Measurements from ENCODE around the gene EIF1. TPM values are rescaled to one million over a fixed set of nuclear protein-coding genes. Genes with fewer than 3 reads are reported as not detected.
"Not testable (repeated sequence)": the region's sequence is repeated elsewhere in the genome, so short reads cannot be mapped to it uniquely, and the experiment has no call there.

Gene EIF1
- 1,945 and 2,169 TPM in 2 replicates for total RNA-seq (2022)
- Bru-seq, nascent RNA, result percentile 100 among the genes with signal in this experiment
- BruChase-seq, experiment 1, labeled RNA remaining after a 6-hour chase, result percentile 100 among the genes with signal in this experiment
- BruChase-seq, experiment 2, labeled RNA remaining after a 2-hour chase, result percentile 100 among the genes with signal in this experiment
- long read RNA-seq, transcript EIF1-202 (2 exons, 2,170 nt), result minor isoform, 21 of 2,018 reads
- long read RNA-seq, transcript EIF1-203 (4 exons, 2,330 nt), result major isoform, 1,871 of 2,018 reads
- long read RNA-seq, partial matches to known transcripts, result 67 of 2,018 reads
- long read RNA-seq, other reads (novel, unspliced or antisense), result 54 of 2,018 reads

DNA sequence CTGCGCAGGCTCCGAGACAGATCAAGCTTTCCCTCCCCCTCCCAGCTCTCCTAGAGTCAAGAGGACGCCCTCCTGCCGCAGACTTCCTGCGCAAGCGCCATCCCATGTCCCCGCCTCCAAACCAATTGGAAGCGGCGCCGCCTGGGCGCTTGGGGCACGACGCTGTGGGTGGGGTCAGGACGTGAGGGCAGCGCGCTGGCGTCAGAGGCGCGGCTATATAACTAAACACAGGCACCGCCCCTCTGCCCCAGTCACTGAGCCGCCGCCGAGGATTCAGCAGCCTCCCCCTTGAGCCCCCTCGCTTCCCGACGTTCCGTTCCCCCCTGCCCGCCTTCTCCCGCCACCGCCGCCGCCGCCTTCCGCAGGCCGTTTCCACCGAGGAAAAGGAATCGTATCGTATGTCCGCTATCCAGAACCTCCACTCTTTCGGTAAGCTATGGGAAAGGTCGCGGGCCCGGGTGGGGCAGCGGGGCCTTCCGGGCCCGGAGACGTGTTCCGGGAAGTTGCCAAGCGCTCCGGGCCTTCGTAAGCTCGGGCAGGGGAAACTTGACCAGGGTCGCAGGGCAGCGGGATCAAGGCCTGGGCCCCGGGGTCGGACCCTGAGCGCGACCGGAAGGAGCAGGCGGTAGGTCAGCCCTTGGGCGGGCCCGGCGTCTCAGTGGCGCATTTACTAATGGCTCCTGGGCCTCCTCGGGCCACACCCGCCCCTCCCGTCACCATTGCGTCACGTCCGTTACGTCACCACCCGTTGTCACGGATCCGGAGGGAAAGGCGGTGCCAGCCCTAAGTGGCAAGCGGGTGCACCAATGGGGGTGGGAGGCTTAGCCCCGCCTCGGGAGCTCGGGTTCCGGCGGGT lies at the start of gene EIF1:
EIF1 (plus strand) TSS at position 245 of the 856 bp plus-strand sequence; CDS start at position 399, 154 bp downstream.
- Mint-ChIP-seq H3K4me1 (ENCODE audit: insufficient read depth, unreplicated experiment) (peaks cover 6% of the 10 kb centered on the region), H3K27me3 (ENCODE audit: insufficient read depth, unreplicated experiment) (no peaks in the 10 kb centered on the region), H3K9me3 (ENCODE audit: unreplicated experiment) (no peaks in the 10 kb centered on the region), H3K27ac (ENCODE audit: low read depth, unreplicated experiment) (peak within 1 kb of the TSS; percentile 100), H3K4me3 (ENCODE audit: unreplicated experiment) (peak within 1 kb of the TSS; percentile 94), H3K36me3 (ENCODE audit: insufficient read depth, unreplicated experiment) (peaks cover 56% of the 10 kb centered on the region)
- TF ChIP-seq, protein P1, sequence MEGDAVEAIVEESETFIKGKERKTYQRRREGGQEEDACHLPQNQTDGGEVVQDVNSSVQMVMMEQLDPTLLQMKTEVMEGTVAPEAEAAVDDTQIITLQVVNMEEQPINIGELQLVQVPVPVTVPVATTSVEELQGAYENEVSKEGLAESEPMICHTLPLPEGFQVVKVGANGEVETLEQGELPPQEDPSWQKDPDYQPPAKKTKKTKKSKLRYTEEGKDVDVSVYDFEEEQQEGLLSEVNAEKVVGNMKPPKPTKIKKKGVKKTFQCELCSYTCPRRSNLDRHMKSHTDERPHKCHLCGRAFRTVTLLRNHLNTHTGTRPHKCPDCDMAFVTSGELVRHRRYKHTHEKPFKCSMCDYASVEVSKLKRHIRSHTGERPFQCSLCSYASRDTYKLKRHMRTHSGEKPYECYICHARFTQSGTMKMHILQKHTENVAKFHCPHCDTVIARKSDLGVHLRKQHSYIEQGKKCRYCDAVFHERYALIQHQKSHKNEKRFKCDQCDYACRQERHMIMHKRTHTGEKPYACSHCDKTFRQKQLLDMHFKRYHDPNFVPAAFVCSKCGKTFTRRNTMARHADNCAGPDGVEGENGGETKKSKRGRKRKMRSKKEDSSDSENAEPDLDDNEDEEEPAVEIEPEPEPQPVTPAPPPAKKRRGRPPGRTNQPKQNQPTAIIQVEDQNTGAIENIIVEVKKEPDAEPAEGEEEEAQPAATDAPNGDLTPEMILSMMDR (IDR thresholded peaks at IDR 0.05; ENCODE audit: unreplicated experiment), result no peak
- DNase-seq (ENCODE audit: unreplicated experiment), result peak; percentile 100
- POLR2A ChIA-PET, result interaction anchor here (0.5 to 5.2 kb wide), 114 partner anchors 8 to 1768 kb away, joined by 3 to 136 read pairs (median 4); partner anchors contain the start of genes ACLY, CAVIN1, CNP and DNAJC7
- CTCF ChIA-PET, result interaction anchor here (0.5 to 1.9 kb wide), 19 partner anchors 10 to 776 kb away, joined by 3 to 11 read pairs (median 3); no protein-coding TSS in a partner anchor
- intact Hi-C loops (cut with micrococcal nuclease), result loop anchor here (1.0 kb wide), 1 partner anchor 10 kb away; no protein-coding TSS in a partner anchor
- BruUV-seq (replicated peaks), result TSS peak; percentile 43

DNA sequence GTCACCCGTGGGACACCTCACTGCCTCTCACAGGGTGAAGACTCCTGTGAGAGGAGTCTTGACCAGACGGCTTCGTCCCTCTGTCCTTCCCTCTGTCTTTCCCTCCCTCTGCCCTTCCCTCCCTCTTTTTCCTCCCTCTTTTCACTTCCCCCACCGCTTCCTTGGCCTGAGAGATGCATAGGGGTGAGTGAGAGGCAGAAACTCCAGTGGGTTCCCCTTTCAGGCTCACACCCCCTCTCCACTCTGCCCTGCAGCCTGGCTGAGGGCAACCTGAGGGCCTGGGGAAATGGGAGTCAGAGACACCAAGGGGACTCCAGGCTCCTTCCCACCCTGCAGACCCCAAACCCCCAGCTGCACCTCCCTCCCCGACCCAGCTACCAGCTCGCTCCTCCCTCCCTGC lies 49.7 kb upstream of the EIF1 start:
- Mint-ChIP-seq H3K9me3 (ENCODE audit: unreplicated experiment) (no peaks in the 10 kb centered on the region), H3K27me3 (ENCODE audit: insufficient read depth, unreplicated experiment) (no peaks in the 10 kb centered on the region), H3K4me3 (ENCODE audit: unreplicated experiment) (no peak overlapping the region), H3K27ac (ENCODE audit: low read depth, unreplicated experiment) (no peak overlapping the region), H3K36me3 (ENCODE audit: insufficient read depth, unreplicated experiment) (no peaks in the 10 kb centered on the region), H3K4me1 (ENCODE audit: insufficient read depth, unreplicated experiment) (peaks cover 6% of the 10 kb centered on the region)
- TF ChIP-seq, protein P1 (IDR thresholded peaks at IDR 0.05; ENCODE audit: unreplicated experiment), result no peak
- ChIA-PET POLR2A (no interaction called here), CTCF (interaction anchor here (18.9 kb wide), 1 partner anchor 26 kb away, joined by 566 read pairs; no protein-coding TSS in a partner anchor)
- intact Hi-C loops (cut with micrococcal nuclease), result no loop called here
- no TSS peak for BruUV-seq (replicated peaks)
- no peak for DNase-seq (ENCODE audit: unreplicated experiment)

DNA sequence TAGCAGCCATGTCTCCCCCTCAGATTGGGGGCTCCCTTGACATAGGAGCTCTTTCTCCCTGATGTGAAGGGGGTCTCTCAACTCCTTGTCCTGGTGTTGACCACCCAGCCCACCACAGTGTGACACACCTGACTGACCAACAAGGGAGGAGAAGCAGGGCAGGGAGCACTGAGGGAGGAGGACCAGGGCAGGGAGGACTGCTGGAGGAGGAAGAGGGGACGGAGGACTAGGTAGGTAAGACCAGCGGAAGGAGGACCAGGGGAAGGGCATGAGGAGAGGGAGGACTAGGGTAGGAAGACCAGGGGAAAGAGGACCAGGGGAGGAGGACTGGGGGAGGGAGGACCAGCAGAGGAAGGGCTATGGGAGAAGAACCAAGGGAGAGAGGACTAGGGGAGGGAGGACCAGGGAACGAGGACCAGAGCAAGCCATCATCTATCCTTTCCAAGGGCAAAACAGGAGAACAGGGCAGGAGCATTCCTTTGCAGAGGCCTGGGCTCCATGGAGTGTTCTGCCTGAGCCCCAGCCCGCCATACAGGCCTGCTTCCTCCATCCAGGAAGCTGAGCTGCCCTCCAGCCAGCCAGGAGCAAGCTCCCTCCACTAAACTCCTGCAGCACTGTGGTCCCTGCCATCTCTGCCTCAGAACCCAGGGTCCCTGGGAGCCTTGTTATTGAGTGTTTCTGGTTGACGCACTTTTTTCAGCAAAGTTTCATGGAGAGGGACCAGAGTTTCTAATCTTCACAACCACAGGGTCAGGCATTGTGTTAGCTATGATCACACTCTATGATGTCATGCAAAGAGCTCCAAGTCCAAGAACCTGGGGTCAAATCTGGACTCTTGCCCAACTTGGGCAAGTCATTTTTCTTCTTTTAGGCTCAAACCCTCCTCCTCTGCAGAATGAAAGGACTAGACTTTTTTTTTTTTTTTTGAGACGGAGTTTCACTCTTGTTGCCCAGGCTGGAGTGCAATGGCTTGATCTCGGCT lies 48.9 kb upstream of the EIF1 start:
- ChIA-PET CTCF (interaction anchor here (0.6 to 18.9 kb wide), 3 partner anchors 25 to 59 kb away, joined by 3 to 566 read pairs (median 3); no protein-coding TSS in a partner anchor), POLR2A (interaction anchor here (1.0 to 2.3 kb wide), 3 partner anchors 9 to 55 kb away, joined by 4 to 10 read pairs (median 4); partner anchors contain the start of gene KRT17)
- no peak overlapping the region for H3K4me3 Mint-ChIP-seq (ENCODE audit: unreplicated experiment)
- intact Hi-C loops (cut with micrococcal nuclease), result no loop called here
- TF ChIP-seq, protein P1 (IDR thresholded peaks at IDR 0.05; ENCODE audit: unreplicated experiment), result no peak
- no TSS peak for BruUV-seq (replicated peaks)
- no peaks in the 10 kb centered on the region for H3K27me3 Mint-ChIP-seq (ENCODE audit: insufficient read depth, unreplicated experiment)
- H3K4me1 Mint-ChIP-seq (ENCODE audit: insufficient read depth, unreplicated experiment), result peaks cover 6% of the 10 kb centered on the region
- no peak overlapping the region for H3K27ac Mint-ChIP-seq (ENCODE audit: low read depth, unreplicated experiment)
- no peak for DNase-seq (ENCODE audit: unreplicated experiment)
- no peaks in the 10 kb centered on the region for H3K9me3 Mint-ChIP-seq (ENCODE audit: unreplicated experiment)
- no peaks in the 10 kb centered on the region for H3K36me3 Mint-ChIP-seq (ENCODE audit: insufficient read depth, unreplicated experiment)

DNA sequence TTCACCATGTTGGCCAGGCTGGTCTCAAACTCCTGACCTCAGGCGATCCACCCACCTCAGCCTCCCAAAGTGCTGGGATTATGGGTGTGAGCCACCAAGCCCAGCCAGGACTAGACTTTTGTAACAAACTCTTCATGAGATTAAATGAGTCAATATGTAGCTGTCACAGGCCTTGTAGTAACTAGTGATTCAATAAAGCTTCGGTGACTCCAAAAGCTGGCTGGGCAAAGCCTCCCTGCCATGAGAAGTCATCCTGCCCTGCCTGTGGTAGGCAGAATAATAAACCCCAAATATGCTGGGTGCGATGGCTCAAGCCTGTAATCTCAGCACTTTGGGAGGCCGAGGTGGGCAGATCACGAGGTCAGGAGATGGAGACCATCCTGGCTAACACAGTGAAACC lies 48.1 kb upstream of the EIF1 start:
- intact Hi-C loops (cut with micrococcal nuclease); BruUV-seq (replicated peaks); DNase-seq (ENCODE audit: unreplicated experiment); H3K27me3 Mint-ChIP-seq (ENCODE audit: insufficient read depth, unreplicated experiment); H3K9me3 Mint-ChIP-seq (ENCODE audit: unreplicated experiment); H3K4me3 Mint-ChIP-seq (ENCODE audit: unreplicated experiment); H3K27ac Mint-ChIP-seq (ENCODE audit: low read depth, unreplicated experiment); H3K36me3 Mint-ChIP-seq (ENCODE audit: insufficient read depth, unreplicated experiment): not testable (repeated sequence)
- peaks cover 11% of the 10 kb centered on the region for H3K4me1 Mint-ChIP-seq (ENCODE audit: insufficient read depth, unreplicated experiment)
- POLR2A ChIA-PET, result interaction anchor here (1.3 to 2.3 kb wide), 2 partner anchors 8 to 16 kb away, joined by 4 to 10 read pairs; partner anchors contain the start of gene KRT17
- CTCF ChIA-PET, result interaction anchor here (0.6 to 18.9 kb wide), 5 partner anchors 24 to 92 kb away, joined by 3 to 566 read pairs (median 5); no protein-coding TSS in a partner anchor
